ENCODE results near the gene GIMAP2.
A peak's percentile ranks its signal among the peaks of the same experiment; 100 is the strongest.

Gene GIMAP2

DNA sequence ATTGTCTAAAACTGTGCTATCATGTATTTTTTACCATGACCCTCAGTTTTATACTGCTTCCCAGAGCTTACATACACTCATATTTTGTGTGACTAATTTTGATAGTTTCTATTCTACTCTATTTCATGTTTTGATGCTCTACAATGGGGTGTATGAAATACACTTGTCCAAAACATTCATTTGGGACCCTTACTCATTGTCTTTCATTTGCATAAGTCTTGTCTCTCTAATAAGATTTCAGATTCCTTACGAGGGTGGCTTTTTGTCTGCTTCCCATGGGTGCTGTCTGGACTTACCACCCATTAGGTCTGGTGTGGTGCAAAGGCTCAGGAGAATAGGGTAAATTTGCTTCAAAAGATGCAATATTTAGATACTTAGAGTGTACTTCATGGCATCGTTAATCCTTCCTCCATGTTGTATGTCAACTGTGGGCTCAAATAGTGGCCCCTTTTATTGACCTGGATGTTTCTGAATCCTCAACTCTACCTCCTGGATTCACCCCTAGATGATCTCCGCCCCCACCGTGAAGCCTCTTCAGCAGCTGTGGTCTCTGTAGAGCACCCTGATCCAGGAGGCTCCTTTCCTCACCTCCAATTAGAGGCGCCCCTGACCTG lies 48.1 kb downstream of the GIMAP2 start:
- no peak for DNase-seq (ENCODE audit: low spot score)

DNA sequence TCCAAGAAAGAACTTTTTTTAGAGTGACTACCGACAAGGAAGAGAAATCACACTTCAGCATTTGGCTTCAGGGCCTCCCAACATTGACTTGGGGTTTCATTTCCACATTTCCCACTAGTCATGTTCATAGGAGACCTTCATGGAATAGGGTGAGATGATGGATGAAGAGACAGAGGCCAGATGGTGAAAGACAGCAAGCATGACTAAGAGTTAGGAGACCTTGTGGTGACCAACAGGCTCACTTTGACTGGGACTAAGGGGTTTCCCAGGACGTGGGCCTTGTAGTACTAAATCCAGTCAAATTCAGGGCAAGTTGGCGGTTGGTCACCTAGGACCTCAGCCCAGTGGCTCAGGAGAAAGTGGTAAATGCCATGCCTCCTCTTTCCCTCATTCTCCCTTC lies 48.7 kb downstream of the GIMAP2 start:
- DNase-seq (ENCODE audit: low spot score), result no peak

DNA sequence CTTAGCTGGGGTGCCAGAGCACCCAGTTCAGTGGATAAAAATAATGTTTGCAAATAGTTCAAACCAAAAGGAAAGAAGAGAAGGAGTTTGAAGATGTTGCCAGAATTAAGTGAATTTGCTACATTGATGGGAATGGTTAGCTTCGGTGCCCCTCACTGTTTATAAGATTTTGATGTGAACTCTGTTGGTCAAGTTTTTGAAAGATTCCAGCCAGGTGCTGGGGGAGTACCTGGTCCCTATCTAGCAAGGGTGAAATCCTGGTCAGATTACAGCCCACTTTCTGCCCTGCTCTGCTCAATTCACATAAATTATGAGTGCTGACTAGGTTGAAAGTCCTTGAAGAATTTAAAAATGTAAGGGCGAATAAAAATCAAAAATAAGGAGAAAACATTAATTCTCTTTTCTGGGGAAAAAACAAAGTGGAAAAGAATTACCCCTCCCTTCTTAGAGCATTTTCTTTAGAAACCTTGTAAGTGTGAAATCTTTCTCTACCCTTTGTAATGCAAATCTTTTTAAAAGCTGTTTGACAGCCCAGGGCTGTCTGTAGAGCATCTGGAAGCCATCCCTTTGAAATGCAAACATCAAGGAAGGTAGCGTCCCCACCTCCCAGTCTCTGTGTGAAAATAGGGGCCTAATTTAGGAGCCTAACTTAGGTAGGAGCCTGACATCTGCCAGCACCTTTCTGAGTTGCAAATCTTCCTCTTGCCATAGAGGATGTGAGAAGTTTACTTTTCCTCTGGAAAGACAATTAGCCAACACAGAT lies 50.3 kb downstream of the GIMAP2 start:
- DNase-seq (ENCODE audit: low spot score), result no peak

DNA sequence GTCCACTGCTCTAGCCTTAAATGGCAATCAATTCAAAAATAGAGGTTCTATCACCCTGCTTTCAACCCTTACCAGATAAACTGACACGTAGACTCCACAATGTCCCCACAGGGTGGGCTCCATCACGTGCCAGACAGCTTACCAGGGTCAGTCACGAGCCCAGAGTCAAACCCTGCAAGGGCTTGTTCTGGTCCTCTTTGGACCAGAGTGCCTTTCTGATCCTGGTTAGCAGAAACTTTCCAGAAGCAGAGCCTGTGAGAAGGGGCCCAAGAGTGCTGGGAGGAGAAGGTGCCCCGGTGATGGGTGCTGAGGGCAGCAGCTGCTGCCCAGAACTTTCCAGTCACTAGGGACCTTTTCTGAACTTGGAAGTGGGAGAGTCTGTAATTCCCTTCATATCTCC lies 51.4 kb downstream of the GIMAP2 start:
- DNase-seq (ENCODE audit: low spot score), result no peak

DNA sequence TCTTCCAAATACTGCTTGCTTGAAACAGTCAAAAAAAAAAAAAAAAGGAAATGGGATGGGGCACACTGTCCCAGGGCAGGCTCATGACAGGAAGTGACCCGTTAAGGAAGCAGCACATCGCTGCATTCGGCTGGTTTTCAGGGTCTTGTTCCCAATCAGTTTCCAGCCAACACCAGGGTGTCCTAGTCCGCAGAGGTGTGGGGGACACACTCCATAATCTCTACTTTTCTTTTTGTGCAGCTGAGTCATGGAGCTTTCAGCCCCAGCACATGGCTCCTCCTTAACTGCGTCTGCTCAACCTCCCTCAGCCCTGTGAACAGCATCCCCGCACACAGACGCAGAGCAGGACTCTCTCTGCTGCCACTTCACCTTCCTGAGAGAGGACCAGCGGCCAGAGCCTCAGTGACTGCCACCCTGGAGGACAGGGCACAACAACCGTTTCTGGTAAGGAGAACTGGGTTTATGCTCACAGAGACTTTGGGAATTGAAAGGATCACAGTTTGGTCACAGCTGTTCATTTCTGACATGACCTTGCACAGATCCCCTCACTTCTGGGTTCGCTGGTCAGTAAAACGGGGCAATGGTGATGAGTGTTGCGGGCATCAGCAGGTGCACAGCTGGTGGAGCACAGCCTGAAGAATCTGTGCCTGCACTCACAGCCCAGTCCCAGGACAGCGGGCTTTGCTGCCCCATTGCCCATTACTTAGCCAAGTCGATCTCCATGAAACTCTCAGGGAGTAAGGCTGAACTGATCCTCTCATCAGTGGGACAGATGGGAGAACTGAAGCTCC lies 52.0 kb downstream of the GIMAP2 start, which contains the start of gene GIMAP5:
Gene GIMAP5 (plus strand): TSS at position 154 of the 791 bp plus-strand sequence. CDS start 3,467 bp downstream, outside the sequence.
- DNase-seq (ENCODE audit: low spot score), result peak; percentile 80

DNA sequence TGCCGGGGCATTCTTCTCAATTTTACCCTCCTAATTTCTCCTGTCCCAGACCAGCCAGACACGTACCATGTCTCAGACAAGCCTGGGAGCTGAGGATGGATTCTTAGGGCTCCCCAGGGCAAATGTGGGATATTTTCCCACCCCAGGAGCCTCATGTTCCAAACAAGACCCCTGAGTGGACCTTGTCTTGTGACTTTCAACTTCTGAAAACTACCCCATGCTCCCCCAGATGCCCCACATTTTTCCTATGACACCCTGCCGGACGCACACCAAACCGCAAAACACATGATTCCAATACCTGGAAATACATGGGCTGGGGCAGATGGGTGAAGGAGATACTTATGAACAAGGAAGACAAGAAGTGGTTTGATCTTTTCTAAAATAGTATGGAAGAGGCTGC lies 52.6 kb downstream of the GIMAP2 start:
- DNase-seq (ENCODE audit: low spot score), result peak; percentile 89

DNA sequence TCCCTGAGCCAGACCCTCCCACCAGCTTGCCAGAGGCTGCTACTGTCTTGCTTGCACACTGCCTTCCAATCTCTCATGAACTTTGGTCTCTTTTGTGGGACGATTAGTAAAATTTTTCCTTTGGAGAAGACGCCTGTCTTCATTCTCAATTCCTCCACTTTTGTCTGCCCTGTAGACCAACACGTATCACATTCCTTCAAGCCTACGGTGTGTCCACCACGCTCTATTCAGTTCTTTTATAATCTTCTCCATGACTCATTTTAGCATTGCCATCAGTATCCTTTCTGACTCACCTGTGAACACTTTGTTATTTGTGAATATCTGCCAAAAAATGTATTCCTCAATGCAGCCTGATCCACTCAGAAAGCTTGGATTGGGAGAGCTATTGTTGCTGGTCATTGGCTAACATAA lies 53.1 kb downstream of the GIMAP2 start:
- DNase-seq (ENCODE audit: low spot score), result peak; percentile 76

DNA sequence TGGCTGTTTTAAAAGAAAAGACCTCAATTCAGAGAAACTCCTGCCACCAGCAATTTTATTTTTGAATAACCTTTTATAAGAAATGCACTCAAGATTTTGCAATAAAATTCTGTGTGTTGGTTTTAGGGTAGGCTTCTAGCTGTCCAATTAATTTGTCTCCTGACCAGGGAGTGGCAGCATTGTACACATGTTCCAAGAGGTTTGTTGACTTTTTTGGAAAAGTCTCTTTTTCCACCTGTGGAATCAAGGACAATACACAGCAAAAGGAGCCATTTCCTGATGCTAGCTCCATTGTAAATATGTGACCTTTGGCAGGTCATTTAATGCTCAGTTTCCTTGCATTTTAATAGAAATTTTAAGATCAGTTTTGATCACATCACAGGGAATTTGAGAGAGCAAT lies 53.5 kb downstream of the GIMAP2 start:
- DNase-seq (ENCODE audit: low spot score), result no peak

DNA sequence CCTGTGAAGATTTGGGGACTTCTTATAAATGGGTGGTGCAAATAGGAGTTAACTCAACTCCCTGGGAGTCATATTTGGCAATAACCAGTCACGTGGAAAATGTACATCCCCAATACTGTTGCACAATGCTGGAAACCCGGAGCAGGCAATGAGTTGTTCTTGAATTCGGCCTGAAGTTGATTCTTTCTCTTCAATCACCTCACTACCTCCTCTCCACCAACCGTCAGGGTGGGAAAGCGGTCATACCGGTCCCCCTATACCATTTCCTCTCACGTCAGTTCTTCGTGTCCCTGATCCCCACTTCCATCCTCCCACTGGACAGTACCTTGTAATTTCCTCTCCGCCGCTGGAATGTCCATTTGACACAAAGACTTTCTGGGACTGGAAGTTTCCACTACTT lies 54.5 kb downstream of the GIMAP2 start:
- peak; percentile 50 for DNase-seq (ENCODE audit: low spot score)

DNA sequence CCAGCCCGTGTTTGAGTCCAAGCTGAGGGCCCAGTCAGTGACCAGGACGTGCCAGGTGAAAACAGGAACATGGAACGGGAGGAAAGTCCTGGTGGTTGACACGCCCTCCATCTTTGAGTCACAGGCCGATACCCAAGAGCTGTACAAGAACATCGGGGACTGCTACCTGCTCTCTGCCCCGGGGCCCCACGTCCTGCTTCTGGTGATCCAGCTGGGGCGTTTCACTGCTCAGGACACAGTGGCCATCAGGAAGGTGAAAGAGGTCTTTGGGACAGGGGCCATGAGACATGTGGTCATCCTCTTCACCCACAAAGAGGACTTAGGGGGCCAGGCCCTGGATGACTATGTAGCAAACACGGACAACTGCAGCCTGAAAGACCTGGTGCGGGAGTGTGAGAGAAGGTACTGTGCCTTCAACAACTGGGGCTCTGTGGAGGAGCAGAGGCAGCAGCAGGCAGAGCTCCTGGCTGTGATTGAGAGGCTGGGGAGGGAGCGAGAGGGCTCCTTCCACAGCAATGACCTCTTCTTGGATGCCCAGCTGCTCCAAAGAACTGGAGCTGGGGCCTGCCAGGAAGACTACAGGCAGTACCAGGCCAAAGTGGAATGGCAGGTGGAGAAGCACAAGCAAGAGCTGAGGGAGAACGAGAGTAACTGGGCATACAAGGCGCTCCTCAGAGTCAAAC lies 56.9 kb downstream of the GIMAP2 start:
- DNase-seq (ENCODE audit: low spot score), result no peak

All from CD4-positive, alpha-beta T cell treated with Interleukin-15 for 4 hours (primary cell).